Upper lobe of right lung (tissue), 1 donor: Measurements from ENCODE around the gene NDUFV2. TPM values are rescaled to one million over a fixed set of nuclear protein-coding genes. Genes with fewer than 3 reads are reported as not detected.

Source experiments
- ATAC-seq: fragments of 200-7000 bp; cut with Tn5 transposase; one replicate; pipeline ENCODE4 v1.9.1; 2020; ENCODE audit warnings: mild to moderate bottlenecking, moderate library complexity
- DNase-seq: peaks from one replicate; pipeline ENCODE4 v3.0.0-alpha.2; 2020
- H3K27ac ChIP-seq: fragments of 200-600 bp; one replicate; pipeline ENCODE4 v1.8.0; 2022
- H3K27me3 ChIP-seq: fragments of 200-600 bp; one replicate; pipeline ENCODE4 v1.8.0; 2022; ENCODE audit warnings: mild to moderate bottlenecking
- H3K36me3 ChIP-seq: fragments of 200-600 bp; one replicate; pipeline ENCODE4 v1.8.0; 2022
- H3K4me1 ChIP-seq: fragments of 200-600 bp; one replicate; pipeline ENCODE4 v1.8.0; 2022
- H3K4me3 ChIP-seq: fragments of 200-600 bp; one replicate; pipeline ENCODE4 v1.8.0; 2022; ENCODE audit warnings: mild to moderate bottlenecking
- H3K9me3 ChIP-seq: fragments of 200-600 bp; one replicate; pipeline ENCODE4 v1.8.0; 2022
- CTCF ChIP-seq: fragments of 200-600 bp; IDR thresholded peaks from one replicate; pipeline ENCODE4 v1.8.0; 2022; ENCODE audit warnings: antibody characterized with exemption
- intact Hi-C: fragments of 100-400 bp; cut with DNase I; formaldehyde crosslinking; loops from one replicate; pipeline ENCODE4 v1.11.0; 2022
- total RNA-seq: library from RNA; stranded (reverse); fragmentation: NEBNext Ultra II Directional; extraction: Animal tissue kit (Norgen Biotek cat#: 25700); gene quantifications from one replicate; pipeline ENCODE4 v1.2.1, GENCODE V29; 2021
- donor health status: DM: no; HTN: yes; CAD: no; lungs with severe emphysema.

NDUFV2 gene
- total RNA-seq, 1 donor from 2014 or later: 106 TPM

GRCh38 chr18:9058406-9058805, 44.1 kb upstream of the NDUFV2 start:
- no peak overlapping the region for H3K4me3 ChIP-seq
- DNase-seq (no peak), ATAC-seq (no peak)
- no peaks in the 10 kb centered on the region for H3K9me3 ChIP-seq
- no peak for TF ChIP-seq CTCF
- no peak overlapping the region for H3K27ac ChIP-seq
- intact Hi-C loops: no loop called here
- no peaks in the 10 kb centered on the region for H3K27me3 ChIP-seq
- H3K36me3 ChIP-seq: no peaks in the 10 kb centered on the region
- no peaks in the 10 kb centered on the region for H3K4me1 ChIP-seq

- intact Hi-C loops: no loop called here
- H3K4me3 ChIP-seq: no peak overlapping the region
- no peaks in the 10 kb centered on the region for H3K36me3 ChIP-seq
- no peaks in the 10 kb centered on the region for H3K4me1 ChIP-seq
- H3K27ac ChIP-seq: peak overlapping the region; percentile 17
- no peak for DNase-seq
- no peak for TF ChIP-seq CTCF
- ATAC-seq: peak; percentile 45
- H3K9me3 ChIP-seq: no peaks in the 10 kb centered on the region
- no peaks in the 10 kb centered on the region for H3K27me3 ChIP-seq
Observed at GRCh38 chr18:9062418-9062751, 40.1 kb upstream of the NDUFV2 start.

DNA sequence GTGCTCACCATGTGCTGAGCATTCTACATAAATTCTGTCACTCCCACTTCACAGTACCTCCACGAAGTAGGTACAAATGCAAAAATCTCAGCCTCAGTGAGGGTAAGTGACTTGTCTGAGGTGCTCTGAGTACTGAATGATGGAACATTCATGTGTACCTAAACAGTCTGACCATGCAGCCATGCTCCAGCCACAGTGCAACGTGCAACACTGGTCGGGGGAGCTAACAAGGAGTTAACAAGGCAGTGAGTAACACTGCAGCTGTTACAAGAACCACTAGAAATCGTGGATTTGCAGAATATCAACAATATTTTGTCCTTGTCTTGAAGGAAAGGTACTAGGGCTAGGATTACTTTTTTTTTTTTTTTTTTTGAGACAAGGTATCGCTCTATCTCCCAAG, 36.6 kb upstream of the NDUFV2 start:
- no peak overlapping the region for H3K27ac ChIP-seq
- H3K4me3 ChIP-seq: no peak overlapping the region
- intact Hi-C loops: no loop called here
- ATAC-seq: no peak
- H3K27me3 ChIP-seq: no peaks in the 10 kb centered on the region
- no peaks in the 10 kb centered on the region for H3K4me1 ChIP-seq
- TF ChIP-seq CTCF: no peak
- no peaks in the 10 kb centered on the region for H3K9me3 ChIP-seq
- no peaks in the 10 kb centered on the region for H3K36me3 ChIP-seq
- no peak for DNase-seq

DNA sequence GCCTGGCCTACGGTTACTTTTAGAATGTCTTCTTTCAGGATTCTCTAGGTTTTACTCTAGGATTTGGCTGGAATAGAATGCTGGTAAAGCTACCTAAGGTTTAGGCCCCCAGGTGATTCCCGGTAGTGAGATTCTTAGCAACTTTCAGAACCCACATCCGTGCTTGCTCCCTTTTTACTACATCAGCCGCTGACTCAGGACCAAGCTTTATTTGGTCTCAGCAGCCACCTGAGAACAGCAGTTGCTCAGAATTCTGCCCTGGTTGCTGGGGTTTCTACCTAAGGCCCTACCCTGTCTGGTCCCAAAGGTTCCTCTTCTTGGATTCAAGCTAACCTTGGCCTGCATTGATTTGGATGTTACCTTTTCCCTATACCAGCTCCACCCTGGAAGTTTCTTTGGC, 36.1 kb upstream of the NDUFV2 start:
- Histone ChIP-seq H3K4me3 (no peak overlapping the region), H3K36me3 (no peaks in the 10 kb centered on the region), H3K4me1 (no peaks in the 10 kb centered on the region), H3K27me3 (no peaks in the 10 kb centered on the region), H3K9me3 (no peaks in the 10 kb centered on the region), H3K27ac (no peak overlapping the region)
- no peak for TF ChIP-seq CTCF
- no peak for ATAC-seq
- intact Hi-C loops: no loop called here
- no peak for DNase-seq

GRCh38 chr18:9066817-9067306, 35.6 kb upstream of the NDUFV2 start:
- Histone ChIP-seq H3K4me3 (no peak overlapping the region), H3K36me3 (no peaks in the 10 kb centered on the region), H3K9me3 (no peaks in the 10 kb centered on the region), H3K27me3 (no peaks in the 10 kb centered on the region), H3K27ac (no peak overlapping the region), H3K4me1 (no peaks in the 10 kb centered on the region)
- DNase-seq: no peak
- intact Hi-C loops: no loop called here
- ATAC-seq: no peak
- no peak for TF ChIP-seq CTCF

GRCh38 chr18:9067823-9068222, 34.7 kb upstream of the NDUFV2 start:
- no peak for ATAC-seq
- Histone ChIP-seq H3K27me3 (no peaks in the 10 kb centered on the region), H3K4me3 (no peak overlapping the region), H3K9me3 (no peaks in the 10 kb centered on the region), H3K27ac (no peak overlapping the region), H3K4me1 (no peaks in the 10 kb centered on the region), H3K36me3 (no peaks in the 10 kb centered on the region)
- no peak for TF ChIP-seq CTCF
- no peak for DNase-seq
- intact Hi-C loops: no loop called here
